HG03378 (cell line): Measurements from ENCODE around the gene MTFMT.
A peak's percentile ranks its signal among the peaks of the same experiment; 100 is the strongest.

Experiments used
- ATAC-seq: cut with Tn5 transposase; IDR thresholded peaks from one replicate; pipeline ENCODE4 v1.9.1; 2021; ENCODE audit warnings: mild to moderate bottlenecking, moderate library complexity; ENCODE audit not compliant: unreplicated experiment

MTFMT gene

DNA sequence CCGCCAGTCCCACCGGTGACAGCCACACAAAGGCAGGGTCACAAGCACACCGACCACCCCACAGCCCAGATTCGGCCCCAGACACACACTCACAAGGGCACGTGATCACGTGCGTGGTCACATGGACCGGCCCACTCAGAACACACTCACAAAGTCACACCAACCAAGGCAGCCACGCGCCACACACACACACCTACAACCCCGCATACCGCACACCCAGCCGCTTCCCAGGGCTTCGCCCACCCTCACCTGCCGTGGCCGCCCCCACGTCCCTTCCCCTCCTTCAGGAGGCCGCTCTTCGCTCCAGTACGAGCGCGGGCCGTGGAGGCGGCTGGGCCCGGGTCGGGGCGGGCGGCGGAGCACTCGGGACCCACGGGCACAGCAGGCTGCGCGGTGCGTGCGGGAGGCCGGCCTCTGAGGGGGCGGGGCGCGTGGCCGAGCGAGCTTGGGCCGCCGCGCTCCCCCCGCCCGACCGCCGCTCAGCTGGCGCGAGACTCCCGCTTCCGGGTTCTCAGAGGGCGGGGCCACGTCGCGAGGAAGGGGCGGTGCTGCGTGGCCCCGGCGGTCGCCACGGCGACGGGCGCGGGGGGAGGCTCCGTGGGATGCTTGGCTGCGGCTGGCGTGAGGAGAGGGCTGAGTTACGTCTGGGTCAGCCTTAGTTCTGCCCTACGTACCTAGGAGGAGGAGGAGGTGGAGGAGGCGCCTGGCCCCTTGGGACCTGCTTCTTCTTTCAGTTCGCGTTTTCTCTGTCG is 39.8 kb downstream of the MTFMT start, which contains the start of gene SPG21:
SPG21 (minus strand) TSS at position 499 of the 752 bp plus-strand sequence. CDS start 6,345 bp downstream, outside the sequence.
- peak; percentile 89 for ATAC-seq

DNA sequence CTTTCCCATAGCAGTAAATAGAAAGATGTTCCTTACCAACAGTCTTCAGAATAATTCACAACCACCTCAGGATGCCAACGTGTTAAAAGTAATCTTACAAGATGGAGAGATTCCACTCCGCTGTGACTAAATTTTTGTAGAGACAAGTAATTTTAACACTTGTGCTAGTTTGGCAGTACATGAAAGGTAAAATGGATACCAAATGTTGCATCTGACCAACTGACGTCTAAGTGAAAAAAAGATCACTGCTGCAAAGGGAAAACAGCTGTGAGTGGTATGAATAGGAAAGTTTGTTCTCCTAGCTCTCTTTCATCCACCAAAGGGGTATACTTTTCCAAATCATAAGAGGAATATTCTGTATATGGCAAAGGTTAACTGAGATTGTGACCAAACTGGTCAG is 42.3 kb downstream of the MTFMT start:
- ATAC-seq = no peak

DNA sequence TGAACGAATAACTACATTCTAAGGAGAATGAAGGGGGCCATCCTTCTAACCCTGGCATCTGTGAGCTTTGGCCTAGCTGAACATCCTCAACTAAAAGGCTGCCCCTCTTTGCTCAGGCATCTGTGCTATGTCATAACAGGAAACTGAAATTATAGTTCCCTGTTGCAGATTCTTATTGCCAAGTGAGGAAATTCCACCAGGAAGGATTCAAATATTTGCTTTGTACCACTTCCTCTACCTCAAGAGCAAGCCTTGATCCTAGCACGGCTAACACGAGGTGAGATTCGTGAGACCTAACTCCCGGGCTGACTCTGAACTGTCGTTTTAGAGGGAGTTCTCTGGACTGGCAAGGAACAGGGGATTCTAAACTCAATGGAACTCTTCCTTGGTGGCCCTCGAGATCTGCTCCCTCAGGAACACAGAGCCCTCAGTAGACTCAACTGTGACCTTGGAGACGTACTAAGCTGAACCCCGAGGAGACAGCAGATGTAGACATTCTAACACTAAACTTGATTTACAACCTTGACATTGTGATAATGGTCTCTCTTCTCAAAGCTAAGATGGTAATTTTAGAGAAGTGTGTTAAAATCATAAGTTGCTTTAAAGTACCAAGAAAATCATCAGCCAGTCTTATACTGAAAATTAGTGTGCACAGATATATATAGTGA is 43.9 kb downstream of the MTFMT start:
- ATAC-seq = no peak

DNA sequence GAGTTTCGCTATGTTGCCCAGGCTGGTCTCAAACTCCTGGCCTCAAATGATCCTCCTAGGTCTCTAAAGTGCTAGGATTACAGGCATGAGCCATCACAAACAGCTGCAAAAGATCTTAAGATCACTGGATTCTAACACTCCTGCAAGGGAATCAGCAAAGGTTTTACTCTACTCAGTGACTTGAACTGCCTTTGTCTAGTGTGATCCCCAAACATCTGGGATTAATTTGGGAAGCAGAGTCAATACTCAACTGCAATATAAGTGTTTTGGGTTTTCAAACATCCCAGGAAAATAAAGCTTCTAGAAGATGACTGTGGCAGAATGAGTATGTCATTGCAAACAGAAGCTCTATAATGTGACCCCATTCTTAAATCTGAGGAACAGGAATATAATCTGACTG is 47.0 kb downstream of the MTFMT start:
- ATAC-seq = no peak

DNA sequence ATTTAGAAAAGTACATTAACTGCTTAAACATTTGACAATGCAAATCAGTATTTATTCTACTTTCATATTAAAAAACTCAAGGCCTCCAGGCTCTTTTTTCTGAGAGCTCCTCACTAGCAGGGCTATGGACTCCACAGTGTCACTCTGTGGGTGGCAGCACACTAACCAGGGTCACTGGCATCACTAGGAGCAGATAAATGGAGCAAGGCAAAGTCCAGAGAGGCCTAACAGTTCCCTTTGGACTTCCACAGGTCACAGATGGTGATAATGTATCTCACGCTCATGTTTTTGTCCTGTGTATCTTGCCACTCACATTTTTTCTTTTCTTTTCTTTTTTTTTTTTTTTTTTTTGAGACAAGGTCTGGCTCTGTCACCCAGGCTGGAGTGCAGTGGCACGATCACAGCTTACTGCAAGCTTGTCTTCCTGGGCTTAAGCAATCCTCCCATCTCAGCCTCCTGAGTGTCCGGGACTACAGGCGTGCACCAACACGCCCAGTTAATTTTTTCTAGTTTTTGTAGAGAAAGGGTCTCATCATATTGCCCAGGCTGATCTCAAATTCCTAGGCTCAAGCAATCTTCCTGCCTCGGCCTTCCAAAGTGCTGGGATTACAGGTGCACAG is 47.5 kb downstream of the MTFMT start:
- no peak for ATAC-seq

DNA sequence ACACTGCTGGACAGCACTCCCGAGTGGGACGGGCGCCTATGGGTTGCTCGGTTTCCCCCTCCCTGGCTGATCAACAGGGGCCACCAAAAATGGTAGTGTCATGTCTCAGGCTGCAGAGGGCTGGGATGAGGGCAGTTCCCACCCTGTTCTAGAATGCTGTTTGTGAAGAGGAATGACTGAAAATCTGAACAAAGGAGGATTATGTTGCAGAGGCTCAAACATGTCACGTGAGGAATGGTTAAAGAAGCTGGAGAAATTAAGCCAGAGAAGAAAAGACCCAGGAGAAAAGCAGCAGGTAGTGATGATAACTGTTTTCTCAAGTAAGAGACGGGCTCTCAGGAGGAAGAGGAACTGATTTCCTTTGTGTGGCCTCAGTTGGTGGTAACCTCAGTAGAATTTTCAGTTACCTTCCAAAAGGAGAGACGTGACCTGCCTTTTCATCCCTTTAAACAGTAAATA is 50.2 kb downstream of the MTFMT start:
- no peak for ATAC-seq

DNA sequence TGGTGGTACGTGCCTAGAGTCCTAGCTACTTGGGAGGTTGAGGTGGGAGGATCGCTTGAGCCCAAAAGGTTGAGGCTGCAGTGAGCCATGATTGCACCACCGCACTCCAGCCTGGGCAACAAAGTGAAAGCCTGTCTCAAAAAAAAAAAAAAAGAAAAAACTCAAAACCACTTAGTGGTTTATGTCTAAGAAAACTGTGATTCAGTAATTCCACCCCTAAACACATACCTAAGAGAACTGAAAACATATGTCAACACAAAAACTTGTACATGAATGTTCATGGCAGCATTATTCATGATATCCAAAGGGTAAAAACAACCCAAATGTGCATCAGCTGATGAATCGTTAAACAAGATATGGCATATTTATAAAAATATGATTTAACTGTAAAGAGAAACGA is 54.0 kb downstream of the MTFMT start:
- no peak for ATAC-seq

DNA sequence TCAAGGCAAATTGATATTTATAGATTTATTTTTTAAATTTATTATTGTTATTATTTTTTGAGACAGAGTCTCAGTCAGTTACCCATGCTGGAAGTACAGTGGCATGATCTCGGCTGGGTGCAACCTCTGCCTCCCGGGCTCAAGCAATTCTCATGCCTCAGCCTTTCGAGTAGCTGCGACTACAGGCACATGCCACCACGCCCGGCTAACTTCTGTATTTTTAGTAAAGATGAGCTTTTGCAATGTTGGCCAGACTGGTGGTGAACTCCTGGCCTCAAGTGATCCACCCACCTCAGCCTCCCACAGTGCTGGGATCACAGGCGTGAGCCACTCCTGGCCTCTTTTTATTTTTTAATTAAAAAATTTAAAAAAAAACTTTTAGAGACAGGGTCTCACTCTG is 58.7 kb downstream of the MTFMT start:
- ATAC-seq = no peak

DNA sequence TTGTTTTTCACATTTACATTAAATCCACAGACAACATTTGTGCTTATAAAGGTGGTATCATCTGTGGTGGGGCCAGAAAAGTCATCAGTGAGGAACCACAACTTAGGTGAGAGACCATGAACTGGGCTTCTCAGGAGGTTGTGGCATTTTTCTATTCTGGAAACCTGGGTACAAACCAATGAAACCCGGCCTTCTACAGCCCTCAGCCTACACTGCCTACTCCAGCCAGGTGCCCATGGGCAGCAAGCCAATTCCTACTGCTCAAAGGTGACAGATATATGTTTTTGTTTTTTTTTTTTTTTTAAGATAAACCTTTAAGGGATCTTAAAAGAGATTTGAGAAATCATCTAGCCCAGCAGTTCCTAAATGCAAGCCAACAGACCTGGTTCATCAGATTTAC is 60.0 kb downstream of the MTFMT start:
- no peak for ATAC-seq

DNA sequence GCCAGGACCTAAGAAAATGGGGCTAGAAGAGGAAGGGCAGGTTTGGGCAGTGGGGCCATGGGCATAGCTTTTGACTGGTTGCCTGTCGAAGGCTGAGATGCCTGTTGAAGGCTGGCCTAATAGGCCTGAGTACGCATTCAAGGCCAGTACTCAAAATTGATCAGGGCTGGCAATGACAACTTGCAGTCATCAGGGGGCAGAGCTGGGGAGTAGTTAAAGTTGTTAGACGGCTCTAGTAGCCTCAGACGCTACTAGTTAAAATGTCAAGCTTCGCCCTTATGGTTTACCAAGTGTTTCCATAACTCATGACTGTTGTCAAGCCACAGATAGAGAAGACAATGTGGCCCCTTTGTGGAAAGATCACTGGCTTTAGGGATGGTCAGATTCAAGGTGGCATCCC is 68.4 kb downstream of the MTFMT start:
- ATAC-seq = no peak

DNA sequence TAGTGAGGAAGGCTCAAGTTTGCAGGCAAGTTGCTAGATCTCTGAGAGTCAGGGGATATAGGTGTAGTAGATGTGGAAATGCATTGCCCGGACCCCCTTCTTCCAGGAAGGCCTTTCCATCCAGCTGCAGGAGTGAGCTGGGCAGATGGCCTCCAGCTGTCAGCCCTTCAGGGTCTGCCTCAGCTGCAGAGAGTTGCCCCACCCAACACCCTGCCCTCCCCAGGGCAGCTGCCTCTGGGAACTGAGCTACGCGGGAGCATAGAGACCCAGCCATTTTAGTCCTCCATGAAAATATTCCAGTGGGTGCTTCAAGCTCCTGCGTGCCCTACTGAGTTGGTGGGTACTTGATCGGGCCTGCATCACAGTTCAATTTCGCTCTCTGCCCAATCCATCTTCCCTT is 69.3 kb downstream of the MTFMT start:
- ATAC-seq = no peak

DNA sequence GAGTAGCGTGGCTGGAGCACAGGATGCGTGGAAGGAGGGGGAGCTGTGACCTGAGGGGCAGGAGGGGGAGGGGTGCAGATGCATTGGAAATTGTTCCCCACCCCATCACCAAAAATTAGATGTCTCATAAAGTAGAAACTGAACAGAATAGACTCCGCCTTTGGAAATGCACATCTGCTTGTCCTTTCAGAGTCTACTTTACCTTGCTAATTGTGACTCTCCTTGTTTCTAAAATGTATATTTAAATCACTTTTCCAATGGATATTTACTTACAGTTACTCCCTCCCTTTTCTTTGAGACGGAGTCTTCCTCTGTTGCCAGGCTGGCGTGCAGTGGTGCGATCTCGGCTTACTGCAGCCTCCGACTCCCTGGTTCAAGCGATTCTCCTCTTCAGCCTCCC is 70.3 kb downstream of the MTFMT start:
- no peak for ATAC-seq

DNA sequence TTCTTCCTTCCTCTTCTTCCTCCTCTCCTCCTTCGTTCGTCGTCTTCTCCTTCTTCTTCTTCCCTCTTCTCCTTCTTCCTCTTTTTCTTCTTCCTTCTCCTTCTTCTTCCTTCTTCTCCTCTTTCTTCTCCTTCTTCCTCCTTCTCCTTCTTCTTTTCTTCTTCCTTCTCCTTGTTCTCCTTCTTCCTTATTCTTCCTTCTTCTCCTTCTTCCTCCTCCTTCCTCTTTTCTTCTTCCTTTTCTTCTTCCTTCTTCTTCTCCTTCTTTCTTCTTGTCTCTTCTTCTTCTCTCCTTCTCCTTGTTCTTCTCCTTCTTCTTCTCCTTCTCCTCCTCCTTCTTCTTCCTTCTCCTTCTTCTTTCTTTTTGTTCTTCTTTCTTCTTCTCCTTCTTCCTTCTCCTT is 75.0 kb downstream of the MTFMT start:
- no peak for ATAC-seq

DNA sequence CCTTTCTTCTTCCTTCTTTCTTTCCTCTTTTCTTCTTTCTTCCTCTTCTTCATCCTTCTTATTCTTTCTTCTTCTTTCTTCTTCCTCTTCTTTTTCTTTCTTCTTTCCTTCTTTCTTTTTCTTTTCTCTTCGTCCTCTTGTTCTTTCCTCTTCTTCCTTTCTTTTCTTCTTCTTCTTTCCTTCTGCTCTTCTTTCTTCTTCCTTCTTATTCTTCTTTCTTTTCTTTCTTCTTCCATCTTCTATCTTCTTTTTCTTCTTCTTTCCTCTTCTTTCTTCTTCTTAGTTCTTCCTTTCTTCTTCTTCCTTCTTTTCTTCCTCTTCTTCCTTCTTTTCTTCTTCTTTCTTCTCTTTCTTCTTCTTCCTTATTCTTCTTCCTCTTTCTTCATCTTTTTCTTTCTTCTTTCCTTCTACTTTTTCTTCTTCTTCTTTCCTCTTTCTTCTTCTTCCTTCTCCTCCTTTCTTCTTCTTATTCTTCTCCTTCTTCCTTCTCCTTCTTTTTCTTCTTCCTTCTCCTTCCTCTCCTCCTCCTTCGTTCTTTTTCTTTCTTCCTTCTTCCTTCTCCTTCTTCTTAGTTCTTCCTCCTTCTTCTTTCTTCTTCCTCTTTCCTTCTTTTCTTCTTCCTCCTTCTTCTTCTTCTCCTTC is 77.5 kb downstream of the MTFMT start:
- no peak for ATAC-seq
